Astrocyte (in vitro differentiated cells and primary cell): ENCODE results near the gene TTC8. TPM values are rescaled to one million over a fixed set of nuclear protein-coding genes. Genes with fewer than 3 reads are reported as not detected.

ENCODE experiments used
- DNase-seq: peaks from one replicate; pipeline ENCODE4 v3.0.0-alpha.2; 2010; ENCODE audit warnings: low read depth
- FAIRE-seq: peaks from 2 replicates; lab custom pipeline; 2011; peaks lifted over from hg19 to GRCh38; lab: Jason Lieb, UNC
- H2AFZ ChIP-seq: 2 replicates; pipeline ENCODE4 v1.6.0; 2012; ENCODE audit warnings: low read depth, low read length, inconsistent platforms
- H3K27ac ChIP-seq: 2 replicates; pipeline ENCODE4 v1.5.1; 2011; ENCODE audit warnings: low read depth, low read length, inconsistent platforms
- H3K27me3 ChIP-seq: 2 replicates; pipeline ENCODE4 v1.6.0; 2011; ENCODE audit warnings: low read length, inconsistent platforms; ENCODE audit not compliant: insufficient read depth
- H3K36me3 ChIP-seq: 2 replicates; pipeline ENCODE4 v1.5.1; 2011; ENCODE audit warnings: low read length, inconsistent platforms; ENCODE audit not compliant: insufficient read depth
- H3K4me1 ChIP-seq: 2 replicates; pipeline ENCODE4 v1.5.1; 2011; ENCODE audit warnings: low read length, inconsistent platforms; ENCODE audit not compliant: insufficient read depth
- H3K4me2 ChIP-seq: 2 replicates; pipeline ENCODE4 v1.6.0; 2012; ENCODE audit warnings: low read length, inconsistent platforms
- H3K4me3 ChIP-seq: 2 replicates; pipeline ENCODE4 v1.5.1; 2011; ENCODE audit warnings: low read depth, mild to moderate bottlenecking, low read length, inconsistent platforms; ENCODE audit not compliant: insufficient read depth
- H3K79me2 ChIP-seq: 2 replicates; pipeline ENCODE4 v1.6.0; 2012; ENCODE audit warnings: mild to moderate bottlenecking, low read length, inconsistent platforms; ENCODE audit not compliant: insufficient read depth
- H3K9ac ChIP-seq: 2 replicates; pipeline ENCODE4 v1.6.0; 2012; ENCODE audit warnings: mild to moderate bottlenecking, low read length, inconsistent platforms
- H3K9me3 ChIP-seq: 2 replicates; pipeline ENCODE4 v1.5.1; 2012; ENCODE audit warnings: low read depth, mild to moderate bottlenecking, low read length, inconsistent platforms; ENCODE audit not compliant: insufficient read depth
- H4K20me1 ChIP-seq: 2 replicates; pipeline ENCODE4 v1.6.0; 2012; ENCODE audit warnings: low read length, inconsistent platforms; ENCODE audit not compliant: insufficient read depth
- H3K27ac Mint-ChIP-seq: one replicate; pipeline ENCODE4 v1.8.0; 2021; ENCODE audit warnings: mild to moderate bottlenecking, mixed read lengths; ENCODE audit not compliant: unreplicated experiment
- H3K27me3 Mint-ChIP-seq: one replicate; pipeline ENCODE4 v1.8.0; 2021; ENCODE audit warnings: low read depth, mixed read lengths; ENCODE audit not compliant: unreplicated experiment
- H3K36me3 Mint-ChIP-seq: one replicate; pipeline ENCODE4 v1.8.0; 2021; ENCODE audit warnings: low read depth, mixed read lengths; ENCODE audit not compliant: unreplicated experiment
- H3K4me1 Mint-ChIP-seq: one replicate; pipeline ENCODE4 v1.8.0; 2021; ENCODE audit warnings: low read depth, mixed read lengths; ENCODE audit not compliant: unreplicated experiment
- H3K4me3 Mint-ChIP-seq: one replicate; pipeline ENCODE4 v1.8.0; 2021; ENCODE audit warnings: mild to moderate bottlenecking, moderate library complexity, mixed read lengths; ENCODE audit not compliant: unreplicated experiment
- H3K9me3 Mint-ChIP-seq: one replicate; pipeline ENCODE4 v1.8.0; 2021; ENCODE audit warnings: mild to moderate bottlenecking, mixed read lengths; ENCODE audit not compliant: unreplicated experiment
- CTCF ChIP-seq: IDR thresholded peaks from 2 replicates; pipeline ENCODE4 v1.5.1; 2011; ENCODE audit warnings: low read depth, mild to moderate bottlenecking, inconsistent platforms, low read length, moderate library complexity; ENCODE audit not compliant: insufficient read depth
- EZH2 ChIP-seq: IDR thresholded peaks from 2 replicates; pipeline ENCODE4 v1.6.1; 2012; ENCODE audit warnings: mild to moderate bottlenecking, low read length, inconsistent platforms; ENCODE audit not compliant: insufficient read depth
- total RNA-seq: library from RNA; stranded (reverse); gene quantifications from 2 replicates; pipeline ENCODE4 v1.2.1, GENCODE V29; 2021

Gene TTC8
- total RNA-seq, 1 donor from 2014 or later = 23.7 TPM

- Histone ChIP-seq H4K20me1 (no peaks in the 10 kb centered on the region), H3K4me2 (peak overlapping the region; percentile 95), H3K4me1 (peaks cover 7% of the 10 kb centered on the region), H2AFZ (peak overlapping the region; percentile 97), H3K9me3 (no peaks in the 10 kb centered on the region), H3K79me2 (peaks cover 24% of the 10 kb centered on the region), H3K27ac (peak overlapping the region; percentile 91), H3K36me3 (no peaks in the 10 kb centered on the region), H3K9ac (peak overlapping the region; percentile 88), H3K4me3 (peak overlapping the region; percentile 75), H3K27me3 (no peaks in the 10 kb centered on the region)
- no peaks in the 10 kb centered on the region for H3K9me3 Mint-ChIP-seq
- peaks cover 8% of the 10 kb centered on the region for H3K4me1 Mint-ChIP-seq
- TF ChIP-seq EZH2 (no peak), CTCF (no peak)
- peak; percentile 15 for DNase-seq
- H3K36me3 Mint-ChIP-seq = no peaks in the 10 kb centered on the region
- no peaks in the 10 kb centered on the region for H3K27me3 Mint-ChIP-seq
- FAIRE-seq = no peak
- peak overlapping the region; percentile 89 for H3K4me3 Mint-ChIP-seq
- peak overlapping the region; percentile 86 for H3K27ac Mint-ChIP-seq
Observed at GRCh38 chr14:88825503-88825902, 1.1 kb downstream of the TTC8 start.

GRCh38 chr14:88829188-88829587, 4.7 kb downstream of the TTC8 start:
- Histone ChIP-seq H4K20me1 (no peaks in the 10 kb centered on the region), H3K79me2 (peaks cover 53% of the 10 kb centered on the region), H3K4me2 (no peak overlapping the region), H3K9ac (no peak overlapping the region), H3K27me3 (no peaks in the 10 kb centered on the region), H3K4me3 (no peak overlapping the region), H3K4me1 (peaks cover 17% of the 10 kb centered on the region), H2AFZ (no peak overlapping the region), H3K27ac (no peak overlapping the region), H3K36me3 (no peaks in the 10 kb centered on the region), H3K9me3 (no peaks in the 10 kb centered on the region)
- no peak for FAIRE-seq
- no peak for DNase-seq
- no peaks in the 10 kb centered on the region for H3K36me3 Mint-ChIP-seq
- H3K27me3 Mint-ChIP-seq = no peaks in the 10 kb centered on the region
- peaks cover 19% of the 10 kb centered on the region for H3K4me1 Mint-ChIP-seq
- TF ChIP-seq EZH2 (no peak), CTCF (no peak)
- H3K27ac Mint-ChIP-seq = no peak overlapping the region
- H3K4me3 Mint-ChIP-seq = no peak overlapping the region
- H3K9me3 Mint-ChIP-seq = no peaks in the 10 kb centered on the region

GRCh38 chr14:88829685-88830302, 5.3 kb downstream of the TTC8 start:
- Histone ChIP-seq H3K9ac (no peak overlapping the region), H2AFZ (no peak overlapping the region), H3K4me2 (no peak overlapping the region), H3K4me1 (peaks cover 23% of the 10 kb centered on the region), H3K36me3 (no peaks in the 10 kb centered on the region), H3K9me3 (no peaks in the 10 kb centered on the region), H4K20me1 (no peaks in the 10 kb centered on the region), H3K4me3 (no peak overlapping the region), H3K79me2 (peaks cover 53% of the 10 kb centered on the region), H3K27ac (no peak overlapping the region), H3K27me3 (no peaks in the 10 kb centered on the region)
- FAIRE-seq (no peak), DNase-seq (no peak)
- no peak for TF ChIP-seq CTCF
- no peak for TF ChIP-seq EZH2
- Mint-ChIP-seq H3K9me3 (no peaks in the 10 kb centered on the region), H3K27ac (no peak overlapping the region), H3K36me3 (no peaks in the 10 kb centered on the region), H3K4me1 (peaks cover 22% of the 10 kb centered on the region), H3K4me3 (no peak overlapping the region), H3K27me3 (no peaks in the 10 kb centered on the region)
